Fibroblast of villous mesenchyme (primary cell): Measurements from ENCODE around the gene TXNRD2. TPM values are rescaled to one million over a fixed set of nuclear protein-coding genes. Genes with fewer than 3 reads are reported as not detected.

Experiments
- DNase-seq: peaks from one replicate; pipeline ENCODE4 v3.0.0-alpha.2; 2010; ENCODE audit warnings: low read depth
- H3K4me3 ChIP-seq: 2 replicates; pipeline ENCODE4 v1.5.1; 2011; ENCODE audit warnings: low read depth, mild to moderate bottlenecking, low read length
- CTCF ChIP-seq: IDR thresholded peaks from 2 replicates; pipeline ENCODE4 v1.5.1; 2012; ENCODE audit warnings: low read depth, mild to moderate bottlenecking, low read length; ENCODE audit not compliant: insufficient read depth
- total RNA-seq: library from RNA; depleted of rRNA; stranded (reverse); fragments of >200 nt; gene quantifications from 2 replicates; pipeline ENCODE4 v1.2.3, GENCODE V29; 2012

TXNRD2 gene
- total RNA-seq, 1 donor: 39.3 TPM

- H3K4me3 ChIP-seq: no peak overlapping the region
- TF ChIP-seq CTCF: no peak
- DNase-seq: peak; percentile 22
Measured at GRCh38 chr22:19844377-19845053, 97.1 kb downstream of the TXNRD2 start.

- no peak overlapping the region for H3K4me3 ChIP-seq
- no peak for TF ChIP-seq CTCF
- DNase-seq: no peak
Measured at GRCh38 chr22:19843857-19844376, 97.7 kb downstream of the TXNRD2 start.

- H3K4me3 ChIP-seq: no peak overlapping the region
- no peak for TF ChIP-seq CTCF
- DNase-seq: no peak
Measured at GRCh38 chr22:19843107-19843856, 98.3 kb downstream of the TXNRD2 start.

GRCh38 chr22:19842393-19843106 is 99.1 kb downstream of the TXNRD2 start:
- DNase-seq: no peak
- TF ChIP-seq CTCF: no peak
- H3K4me3 ChIP-seq: no peak overlapping the region

GRCh38 chr22:19841641-19842392 is 99.8 kb downstream of the TXNRD2 start:
- no peak overlapping the region for H3K4me3 ChIP-seq
- no peak for TF ChIP-seq CTCF
- DNase-seq: no peak

GRCh38 chr22:19840955-19841640 is 100.5 kb downstream of the TXNRD2 start:
- no peak for TF ChIP-seq CTCF

More at GRCh38 chr22:19840955-19841640, 100.5 kb downstream of the TXNRD2 start:
- no peak for DNase-seq
- H3K4me3 ChIP-seq: no peak overlapping the region
